PFSK-1 (cell line): Measurements from ENCODE around the gene ARID3A.

Experiments
- FOXP2 ChIP-seq: optimal IDR thresholded peaks from 2 replicates; pipeline ENCODE3; 2011; ENCODE audit warnings: borderline replicate concordance, control low read depth, inconsistent platforms; ENCODE audit not compliant: insufficient read depth; ENCODE audit errors: extremely low read length, extremely low read depth
- POLR2AphosphoS5 ChIP-seq: IDR thresholded peaks from 2 replicates; pipeline ENCODE4 v1.6.1; 2012; ENCODE audit warnings: low read depth, mild to moderate bottlenecking, control low read depth, low read length, moderate library complexity
- SIN3A ChIP-seq: IDR thresholded peaks from 2 replicates; pipeline ENCODE4 v1.6.1; 2012; ENCODE audit warnings: mild to moderate bottlenecking, low read length, moderate library complexity, borderline replicate concordance; ENCODE audit not compliant: insufficient read depth
- TAF1 ChIP-seq: IDR thresholded peaks from 2 replicates; pipeline ENCODE4 v1.6.1; 2012; ENCODE audit warnings: low read length, control low read depth, borderline replicate concordance; ENCODE audit not compliant: insufficient read depth
- TF ChIP-seq, protein P1 (sequence below), 2 experiments: IDR thresholded peaks; 2 replicates each; pipeline versions ENCODE4 v1.6.1 to v1.8.0; 2011 to 2012; ENCODE audit warnings: low read depth in 2 of 2, low read length in 2 of 2, control low read depth in 1 of 2, inconsistent platforms in 1 of 2, mild to moderate bottlenecking in 1 of 2, moderate library complexity in 1 of 2; ENCODE audit not compliant: insufficient read depth in 1 of 2

ARID3A gene

DNA sequence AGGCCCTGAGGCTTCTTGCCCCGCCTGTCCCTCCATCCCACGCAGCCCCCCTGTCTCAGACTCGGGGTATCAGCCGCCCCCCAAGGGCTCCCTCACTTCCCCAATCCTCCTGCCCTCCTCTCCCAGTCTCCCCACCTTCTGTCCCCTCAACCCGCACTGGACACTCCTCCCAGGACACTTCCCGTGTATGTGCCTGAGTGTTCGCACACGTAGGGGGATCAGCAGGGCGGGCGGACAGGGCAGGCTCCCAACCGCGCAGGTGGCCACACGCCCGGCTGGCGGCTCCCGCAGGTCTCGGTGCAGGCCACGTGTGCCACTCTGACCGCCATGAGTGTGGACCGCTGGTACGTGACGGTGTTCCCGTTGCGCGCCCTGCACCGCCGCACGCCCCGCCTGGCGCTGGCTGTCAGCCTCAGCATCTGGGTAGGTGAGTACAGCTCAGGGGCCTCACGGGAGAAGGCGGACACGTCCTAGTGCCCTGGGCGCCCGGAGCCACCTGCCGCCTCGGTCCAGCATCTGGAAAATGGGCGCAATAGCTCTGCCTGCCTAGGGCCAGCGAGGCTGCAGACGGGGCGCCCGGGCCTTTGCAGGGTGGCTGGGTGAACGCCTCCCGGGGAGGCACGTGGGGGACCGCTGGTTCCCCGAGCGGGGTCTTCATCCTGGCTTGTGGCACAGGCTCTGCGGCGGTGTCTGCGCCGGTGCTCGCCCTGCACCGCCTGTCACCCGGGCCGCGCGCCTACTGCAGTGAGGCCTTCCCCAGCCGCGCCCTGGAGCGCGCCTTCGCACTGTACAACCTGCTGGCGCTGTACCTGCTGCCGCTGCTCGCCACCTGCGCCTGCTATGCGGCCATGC is 6.4 kb upstream of the ARID3A start:
- TF ChIP-seq TAF1: no peak
- peak; percentile 23 for TF ChIP-seq FOXP2

DNA sequence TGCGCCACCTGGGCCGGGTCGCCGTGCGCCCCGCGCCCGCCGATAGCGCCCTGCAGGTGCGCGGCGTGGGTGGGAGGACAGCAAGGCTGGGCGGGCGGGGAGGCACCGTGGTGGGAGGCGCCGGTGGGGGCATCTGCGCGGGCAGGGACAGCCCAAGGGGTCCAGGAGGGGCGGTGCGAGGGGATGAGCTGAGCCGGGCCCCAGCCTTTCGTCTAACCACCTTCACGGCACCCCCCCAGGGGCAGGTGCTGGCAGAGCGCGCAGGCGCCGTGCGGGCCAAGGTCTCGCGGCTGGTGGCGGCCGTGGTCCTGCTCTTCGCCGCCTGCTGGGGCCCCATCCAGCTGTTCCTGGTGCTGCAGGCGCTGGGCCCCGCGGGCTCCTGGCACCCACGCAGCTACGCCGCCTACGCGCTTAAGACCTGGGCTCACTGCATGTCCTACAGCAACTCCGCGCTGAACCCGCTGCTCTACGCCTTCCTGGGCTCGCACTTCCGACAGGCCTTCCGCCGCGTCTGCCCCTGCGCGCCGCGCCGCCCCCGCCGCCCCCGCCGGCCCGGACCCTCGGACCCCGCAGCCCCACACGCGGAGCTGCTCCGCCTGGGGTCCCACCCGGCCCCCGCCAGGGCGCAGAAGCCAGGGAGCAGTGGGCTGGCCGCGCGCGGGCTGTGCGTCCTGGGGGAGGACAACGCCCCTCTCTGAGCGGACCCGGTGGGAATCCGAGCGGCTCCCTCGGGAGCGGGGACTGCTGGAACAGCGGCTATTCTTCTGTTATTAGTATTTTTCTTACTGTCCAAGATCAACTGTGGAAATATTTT is 5.6 kb upstream of the ARID3A start:
- TF ChIP-seq SIN3A: no peak
- no peak for TF ChIP-seq POLR2AphosphoS5
- no peak for TF ChIP-seq TAF1
- TF ChIP-seq, protein P1, sequence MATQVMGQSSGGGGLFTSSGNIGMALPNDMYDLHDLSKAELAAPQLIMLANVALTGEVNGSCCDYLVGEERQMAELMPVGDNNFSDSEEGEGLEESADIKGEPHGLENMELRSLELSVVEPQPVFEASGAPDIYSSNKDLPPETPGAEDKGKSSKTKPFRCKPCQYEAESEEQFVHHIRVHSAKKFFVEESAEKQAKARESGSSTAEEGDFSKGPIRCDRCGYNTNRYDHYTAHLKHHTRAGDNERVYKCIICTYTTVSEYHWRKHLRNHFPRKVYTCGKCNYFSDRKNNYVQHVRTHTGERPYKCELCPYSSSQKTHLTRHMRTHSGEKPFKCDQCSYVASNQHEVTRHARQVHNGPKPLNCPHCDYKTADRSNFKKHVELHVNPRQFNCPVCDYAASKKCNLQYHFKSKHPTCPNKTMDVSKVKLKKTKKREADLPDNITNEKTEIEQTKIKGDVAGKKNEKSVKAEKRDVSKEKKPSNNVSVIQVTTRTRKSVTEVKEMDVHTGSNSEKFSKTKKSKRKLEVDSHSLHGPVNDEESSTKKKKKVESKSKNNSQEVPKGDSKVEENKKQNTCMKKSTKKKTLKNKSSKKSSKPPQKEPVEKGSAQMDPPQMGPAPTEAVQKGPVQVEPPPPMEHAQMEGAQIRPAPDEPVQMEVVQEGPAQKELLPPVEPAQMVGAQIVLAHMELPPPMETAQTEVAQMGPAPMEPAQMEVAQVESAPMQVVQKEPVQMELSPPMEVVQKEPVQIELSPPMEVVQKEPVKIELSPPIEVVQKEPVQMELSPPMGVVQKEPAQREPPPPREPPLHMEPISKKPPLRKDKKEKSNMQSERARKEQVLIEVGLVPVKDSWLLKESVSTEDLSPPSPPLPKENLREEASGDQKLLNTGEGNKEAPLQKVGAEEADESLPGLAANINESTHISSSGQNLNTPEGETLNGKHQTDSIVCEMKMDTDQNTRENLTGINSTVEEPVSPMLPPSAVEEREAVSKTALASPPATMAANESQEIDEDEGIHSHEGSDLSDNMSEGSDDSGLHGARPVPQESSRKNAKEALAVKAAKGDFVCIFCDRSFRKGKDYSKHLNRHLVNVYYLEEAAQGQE (IDR thresholded peaks at IDR 0.05; ENCODE audit: insufficient read depth in 1 of 2, low read depth in 2 of 2, low read length in 2 of 2): no peak
- TF ChIP-seq FOXP2: no peak

DNA sequence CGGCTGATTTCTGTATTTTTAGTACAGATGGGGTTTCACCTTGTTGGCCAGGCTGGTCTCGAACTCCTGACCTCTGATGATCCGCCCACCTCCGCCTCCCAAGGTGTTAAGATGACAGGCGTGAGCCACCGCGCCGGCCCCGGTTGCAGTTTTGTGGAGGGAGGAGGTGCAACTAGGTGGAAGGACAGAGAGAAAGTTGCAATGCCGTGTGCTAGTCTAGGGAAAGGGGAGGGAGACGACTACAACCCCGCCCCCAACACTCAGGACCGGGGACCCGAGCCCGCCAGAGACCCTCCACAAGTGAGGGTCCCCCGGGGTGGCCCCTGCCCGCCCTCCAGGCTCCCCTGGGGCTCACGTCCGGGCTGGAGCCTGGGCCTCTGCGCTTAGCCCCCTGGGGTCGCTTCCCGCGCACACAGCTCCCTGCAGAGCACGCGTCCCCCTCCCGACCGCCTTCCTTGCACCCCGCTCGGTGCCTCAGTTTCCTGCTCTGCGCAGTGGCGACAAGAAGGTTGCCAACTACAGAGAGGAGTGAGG is 1.2 kb upstream of the ARID3A start:
- TF ChIP-seq, protein P1 (IDR thresholded peaks at IDR 0.05; ENCODE audit: insufficient read depth in 1 of 2, low read depth in 2 of 2, low read length in 2 of 2): no peak
- TF ChIP-seq TAF1: 0 out of 2 replicates have a peak, but pooled peaks have one; percentile 13

DNA sequence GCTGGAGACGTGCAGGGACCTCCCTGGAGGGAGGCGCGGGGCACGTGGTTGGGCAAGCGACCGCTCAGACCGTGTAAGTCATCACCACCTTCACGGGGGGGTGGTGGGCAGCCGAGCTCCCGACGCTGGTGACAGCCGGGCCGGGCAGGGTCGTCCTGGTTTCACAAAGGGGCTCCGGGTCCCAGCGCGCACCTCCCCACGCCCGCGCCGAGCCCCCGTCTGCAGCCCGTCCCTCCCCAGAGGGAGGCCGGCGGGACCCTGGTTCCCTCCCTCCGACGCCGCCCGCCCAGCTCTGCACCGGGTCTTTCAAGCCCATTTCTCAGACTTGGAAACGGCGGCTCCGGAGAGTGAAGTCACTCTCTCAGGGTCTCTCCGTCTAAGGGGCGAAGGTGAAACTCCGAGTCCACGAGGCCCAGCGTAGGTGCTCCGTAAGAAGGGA is 729 bp upstream of the ARID3A start:
- TF ChIP-seq TAF1 (no peak), FOXP2 (no peak), SIN3A (no peak), POLR2AphosphoS5 (no peak)
- TF ChIP-seq, protein P1 (IDR thresholded peaks at IDR 0.05; ENCODE audit: insufficient read depth in 1 of 2, low read depth in 2 of 2, low read length in 2 of 2): 0 out of 4 replicates have a peak, but pooled peaks of 1 of the 2 experiments have one; percentile 15

DNA sequence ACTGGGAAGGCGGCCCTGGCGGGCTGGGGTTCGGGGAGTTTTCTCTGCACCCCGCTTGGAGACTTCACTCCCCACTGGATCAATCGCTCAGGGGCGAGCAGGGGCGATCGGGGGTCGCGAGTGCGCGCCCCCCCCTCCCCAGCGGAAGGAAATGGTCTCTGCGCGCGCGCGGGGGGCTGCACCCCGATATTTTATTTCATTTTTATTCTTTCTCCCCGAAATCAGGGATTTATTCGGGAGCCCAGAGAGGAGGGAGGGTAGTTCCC is 421 bp downstream of the ARID3A start:
- TF ChIP-seq TAF1 (no peak), POLR2AphosphoS5 (no peak), SIN3A (no peak), FOXP2 (no peak)
- TF ChIP-seq, protein P1 (IDR thresholded peaks at IDR 0.05; ENCODE audit: insufficient read depth in 1 of 2, low read depth in 2 of 2, low read length in 2 of 2): no peak
